ENCODE data around the gene NEK8. TPM values are rescaled to one million over a fixed set of nuclear protein-coding genes. Genes with fewer than 3 reads are reported as not detected.

Gene NEK8
- total and polyA plus RNA-seq, 2 of the 8 experiments (the other 6 are each of a cell fraction or from before 2014, with no cell fraction given): 14.9 to 23.3 TPM

DNA sequence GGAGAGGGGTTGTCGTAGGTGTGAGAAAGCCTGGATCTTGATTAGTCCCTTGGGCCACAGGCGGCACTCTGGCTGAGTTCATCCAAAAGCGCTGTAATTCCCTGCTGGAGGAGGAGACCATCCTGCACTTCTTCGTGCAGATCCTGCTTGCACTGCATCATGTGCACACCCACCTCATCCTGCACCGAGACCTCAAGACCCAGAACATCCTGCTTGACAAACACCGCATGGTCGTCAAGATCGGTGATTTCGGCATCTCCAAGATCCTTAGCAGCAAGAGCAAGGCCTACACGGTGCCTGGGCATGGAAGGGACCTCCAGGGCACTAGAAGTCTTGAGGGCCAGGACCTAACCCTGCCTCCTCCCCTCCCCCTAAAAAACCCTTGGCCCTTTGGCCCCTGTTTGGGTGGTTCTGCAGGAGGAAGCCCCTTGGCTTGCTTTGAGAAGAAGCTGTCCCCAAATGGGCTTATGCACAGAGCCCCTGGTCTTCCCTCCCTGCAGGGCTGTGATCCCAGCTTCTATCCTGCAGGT lies 6.2 kb downstream of the NEK8 start:
- 85% methylated on average over 10 of the region's 10 CpGs; no CpG with 5 or more reads in 1 of the 2 experiments for WGBS, 2 experiments (ENCODE audit: extremely low coverage in 1 of 2, insufficient coverage in 1 of 2, insufficient read length in 1 of 2, insufficient replicate concordance in 2 of 2, low coverage in 1 of 2, low lambda C conversion rate in 2 of 2, missing lambda C conversion rate in 1 of 2)
- H3K27me3 ChIP-seq (replicated peaks in 1 of 4; ENCODE audit: control insufficient read depth in 3 of 4, extremely low read depth in 1 of 4, insufficient read depth in 3 of 4, low read length in 3 of 4): no peaks in the 10 kb centered on the region
- H2BK5ac ChIP-seq (ENCODE audit: low read depth, low read length): no peak overlapping the region
- no peak overlapping the region for H3K14ac ChIP-seq (ENCODE audit: insufficient read length)
- H3K56ac ChIP-seq (replicated peaks; ENCODE audit: insufficient read length, low read depth, low read length): no peak overlapping the region
- H2BK120ac ChIP-seq (replicated peaks; ENCODE audit: low read depth, low read length): no peak overlapping the region
- H2BK15ac ChIP-seq (ENCODE audit: low read length): no peak overlapping the region
- no peak for FAIRE-seq
- no peak overlapping the region for H3K4me2 ChIP-seq (ENCODE audit: insufficient read depth in 1 of 2, low read depth in 2 of 2, low read length in 2 of 2)
- H4K5ac ChIP-seq (ENCODE audit: insufficient read length, low read depth, low read length): no peak overlapping the region
- H3K27ac ChIP-seq (ENCODE audit: low read depth, low read length): no peak overlapping the region
- ChIA-PET CTCF (ENCODE audit: partially characterized antibody) (interaction anchor here (0.7 to 16.9 kb wide), 6 partner anchors 8 to 144 kb away, joined by 3 to 316 read pairs (median 5); partner anchors contain the start of genes RPL23A and TLCD1), POLR2A (ENCODE audit: partially characterized antibody) (interaction anchor here (0.8 to 17.6 kb wide), 4 partner anchors 10 to 15 kb away, joined by 3 to 813 read pairs (median 6); partner anchors contain the start of genes RPL23A and TRAF4)
- H3K9me3 ChIP-seq (ENCODE audit: insufficient read depth in 2 of 2, low read depth in 1 of 2, low read length in 1 of 2): no peaks in the 10 kb centered on the region
- H3K36me3 ChIP-seq (ENCODE audit: control insufficient read depth in 2 of 4, insufficient read depth in 4 of 4, low read length in 3 of 4): peaks cover 9 to 17% (median 13%) of the 10 kb centered on the region in 4 experiments; a peak in 6 of 8 replicates
- peaks cover 0 to 2% of the 10 kb centered on the region in 2 experiments; a peak in 1 of 4 replicates for H3K79me2 ChIP-seq (ENCODE audit: control insufficient read depth in 1 of 2, insufficient read depth in 2 of 2, low read length in 2 of 2)
- H3K4me1 ChIP-seq (replicated peaks in 1 of 4; ENCODE audit: control insufficient read depth in 3 of 4, insufficient read depth in 4 of 4, low read length in 3 of 4): no peaks in the 10 kb centered on the region
- H2BK12ac ChIP-seq (ENCODE audit: low read depth, low read length): no peak overlapping the region; the same call in 1 of the 2 replicates
- H4K8ac ChIP-seq (ENCODE audit: extremely low read depth, insufficient read depth, low read length): no peak overlapping the region
- H3K4me3 ChIP-seq (ENCODE audit: extremely low read depth in 1 of 4, insufficient read depth in 2 of 4, low read depth in 3 of 4, low read length in 4 of 4): no peak overlapping the region
- H3K79me1 ChIP-seq (ENCODE audit: low read depth, low read length): peaks cover 2% of the 10 kb centered on the region; the same call in 1 of the 2 replicates
- 0 out of 2 replicates have a peak overlapping the region, but pooled peaks have one; percentile 13 for H2BK20ac ChIP-seq (ENCODE audit: low read length)
- no peak overlapping the region for H4K91ac ChIP-seq (replicated peaks; ENCODE audit: insufficient read length, low read length)
- no peak for DNase-seq (ENCODE audit: low read depth in 1 of 2, low spot score in 2 of 2)
- no peak overlapping the region for H2AK5ac ChIP-seq (ENCODE audit: low read depth, low read length)
- no peak overlapping the region for H3K9ac ChIP-seq (replicated peaks in 1 of 4; ENCODE audit: extremely low read depth in 1 of 4, low read depth in 3 of 4, low read length in 3 of 4)
- no peaks in the 10 kb centered on the region for H3K23me2 ChIP-seq (ENCODE audit: low read depth, low read length)
- H3K18ac ChIP-seq (ENCODE audit: extremely low read depth, low read length): no peak overlapping the region
- no peak overlapping the region for H3K4ac ChIP-seq (replicated peaks; ENCODE audit: insufficient read length, low read depth, low read length)
- H4K20me1 ChIP-seq (replicated peaks in 1 of 2; ENCODE audit: control insufficient read depth in 1 of 2, insufficient read depth in 2 of 2, low read length in 2 of 2): peaks cover 0 to 5% of the 10 kb centered on the region in 2 experiments
- H2AFZ ChIP-seq (ENCODE audit: low read length): no peak overlapping the region
- H3K23ac ChIP-seq (ENCODE audit: insufficient read length): no peak overlapping the region
- TF ChIP-seq CREB1 (IDR thresholded peaks at IDR 0.05) (no peak), POLR2AphosphoS5 (IDR thresholded peaks at IDR 0.05; ENCODE audit: low read depth, low read length) (no peak), TBP (IDR thresholded peaks at IDR 0.05; ENCODE audit: low read depth, low read length) (no peak), KDM5A (IDR thresholded peaks at IDR 0.05; ENCODE audit: low read length) (no peak), RFX5 (IDR thresholded peaks at IDR 0.05; ENCODE audit: borderline replicate concordance, low read depth, low read length) (no peak), CTCF (IDR thresholded peaks at IDR 0.05; ENCODE audit: control extremely low read depth in 1 of 3, insufficient read depth in 1 of 3, low read depth in 1 of 3, low read length in 3 of 3) (no peak), EZH2 (IDR thresholded peaks at IDR 0.05; ENCODE audit: low read depth, low read length, severe bottlenecking) (no peak), ATF3 (IDR thresholded peaks at IDR 0.05; ENCODE audit: insufficient read depth, low read depth, low read length) (no peak), POU5F1 (IDR thresholded peaks at IDR 0.05; ENCODE audit: low read depth, low read length) (no peak), SP4 (IDR thresholded peaks at IDR 0.05; ENCODE audit: low read length) (no peak)
